Natural killer cell (primary cell): ENCODE data around the gene KIAA0513. TPM values are rescaled to one million over a fixed set of nuclear protein-coding genes. Genes with fewer than 3 reads are reported as not detected.
"Not testable (repeated sequence)": the region's sequence is repeated elsewhere in the genome, so short reads cannot be mapped to it uniquely, and the experiment has no call there.

ENCODE experiments used
- ATAC-seq, 3 donors: fragments of 150-1000 bp in 2 of 3; fragments of 200-7000 bp in 1 of 3; cut with Tn5 transposase; 1 replicate in 1 of 3; 2 replicates in 2 of 3; pipeline ENCODE4 v1.10.0; 2021; ENCODE audit warnings: mild to moderate bottlenecking in 2 of 3, moderate library complexity in 2 of 3
- DNase-seq, 2 donors: peaks; one replicate each; pipeline versions ENCODE4 v3.0.0 to v3.0.0-alpha.2; 2013 to 2021; ENCODE audit warnings: mixed read lengths in 1 of 2
- H3K27ac ChIP-seq: one replicate; pipeline ENCODE4 v1.5.1; 2013; ENCODE audit warnings: mild to moderate bottlenecking, low read length
- H3K27me3 ChIP-seq: one replicate; pipeline ENCODE4 v1.6.1; 2013; ENCODE audit warnings: low read length; ENCODE audit not compliant: control insufficient read depth, insufficient read depth
- H3K36me3 ChIP-seq: one replicate; pipeline ENCODE4 v1.6.1; 2013; ENCODE audit warnings: low read length; ENCODE audit not compliant: control insufficient read depth, insufficient read depth
- H3K4me1 ChIP-seq: one replicate; pipeline ENCODE4 v1.6.1; 2013; ENCODE audit warnings: low read length; ENCODE audit not compliant: control insufficient read depth, insufficient read depth
- H3K4me3 ChIP-seq: one replicate; pipeline ENCODE4 v1.5.1; 2013; ENCODE audit warnings: low read length
- H3K9me3 ChIP-seq: one replicate; pipeline ENCODE4 v1.6.1; 2013; ENCODE audit warnings: low read length; ENCODE audit not compliant: control insufficient read depth, insufficient read depth
- H3K27ac Mint-ChIP-seq, 2 donors: one replicate each; pipeline ENCODE4 v1.8.0; 2022; ENCODE audit warnings: mild to moderate bottlenecking in 2 of 2, mixed read lengths in 2 of 2, moderate library complexity in 1 of 2
- H3K27me3 Mint-ChIP-seq, 2 donors: one replicate each; pipeline ENCODE4 v1.8.0; 2022; ENCODE audit warnings: low read depth in 2 of 2, mixed read lengths in 2 of 2
- H3K36me3 Mint-ChIP-seq: one replicate; pipeline ENCODE4 v1.8.0; 2022; ENCODE audit warnings: mixed read lengths
- H3K4me1 Mint-ChIP-seq, 2 donors: one replicate each; pipeline ENCODE4 v1.8.0; 2022; ENCODE audit warnings: mixed read lengths in 2 of 2
- H3K4me3 Mint-ChIP-seq: one replicate; pipeline ENCODE4 v1.8.0; 2022; ENCODE audit warnings: mild to moderate bottlenecking, moderate library complexity, mixed read lengths
- H3K9me3 Mint-ChIP-seq, 2 donors: one replicate each; pipeline ENCODE4 v1.8.0; 2022; ENCODE audit warnings: mixed read lengths in 2 of 2
- CTCF ChIP-seq: fragments of 200-600 bp; IDR thresholded peaks from one replicate; pipeline ENCODE4 v1.8.0; 2022; ENCODE audit warnings: antibody characterized with exemption
- WGBS: methylation state at CpG from one replicate; pipeline ENCODE4 v1.1.7; 2013; ENCODE audit warnings: missing lambda C conversion rate; ENCODE audit not compliant: insufficient coverage; 5-methylcytosine and 5-hydroxymethylcytosine counted together
- intact Hi-C: fragments of 100-400 bp; cut with micrococcal nuclease; formaldehyde crosslinking; loops from one replicate; pipeline ENCODE4 v1.14.2; 2022
- total RNA-seq, 4 donors: library from RNA; stranded (reverse); fragments of 120-200 nt in 1 of 4; gene quantifications; one replicate each; pipeline versions ENCODE4 v1.2.3 to v1.2.4, GENCODE V29; 2013 to 2022

Gene KIAA0513
- total RNA-seq, 3 donors from 2014 or later (not counting 1 experiment from before 2014, with no cell fraction given): 7.9 to 17.7 (median 12.1) TPM

- Mint-ChIP-seq H3K4me1 (peaks cover 20 to 41% of the 10 kb centered on the region in 2 donors), H3K27me3 (no peaks in the 10 kb centered on the region), H3K9me3 (no peaks in the 10 kb centered on the region), H3K36me3 (no peaks in the 10 kb centered on the region), H3K4me3 (no peak overlapping the region), H3K27ac (peak overlapping the region; percentile 79 to 97)
- intact Hi-C loops: loop anchor here (5.0 kb wide), 1 partner anchor 57 kb away; no protein-coding TSS in a partner anchor
- no peaks in the 10 kb centered on the region for H3K27me3 ChIP-seq
- peaks cover 2% of the 10 kb centered on the region for H3K36me3 ChIP-seq
- no peak overlapping the region for H3K4me3 ChIP-seq
- WGBS: 79% methylated on average over 16 of the region's 16 CpGs
- DNase-seq (no peak), ATAC-seq (no peak)
- no peak overlapping the region for H3K27ac ChIP-seq
- no peaks in the 10 kb centered on the region for H3K9me3 ChIP-seq
- H3K4me1 ChIP-seq: peaks cover 29% of the 10 kb centered on the region
- TF ChIP-seq CTCF: no peak
Observed at GRCh38 chr16:85029981-85030401, 2.4 kb downstream of the KIAA0513 start.

DNA sequence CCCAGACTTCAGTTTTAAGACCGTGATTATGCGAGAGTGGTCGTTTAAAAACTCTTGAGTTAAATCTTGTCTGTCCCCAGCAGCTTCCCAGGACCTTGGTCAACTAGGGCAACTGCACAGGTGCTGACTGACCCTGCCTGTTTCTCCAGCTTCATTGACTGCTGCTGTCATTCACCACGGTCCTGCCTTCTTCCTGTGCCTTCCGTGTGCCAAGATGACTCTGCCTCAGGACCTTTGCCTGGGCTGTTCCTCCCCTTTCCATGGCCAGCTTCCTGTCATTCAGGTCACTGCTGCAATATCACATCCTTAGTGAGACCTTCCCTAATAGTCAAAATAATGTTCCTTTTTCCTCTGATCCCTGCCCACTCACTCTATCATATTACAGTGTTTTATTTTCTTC lies 3.9 kb downstream of the KIAA0513 start:
- peaks cover 2% of the 10 kb centered on the region for H3K36me3 ChIP-seq
- Mint-ChIP-seq H3K9me3 (no peaks in the 10 kb centered on the region), H3K4me1 (peaks cover 20 to 40% of the 10 kb centered on the region in 2 donors), H3K36me3 (no peaks in the 10 kb centered on the region), H3K4me3 (no peak overlapping the region), H3K27ac (no peak overlapping the region), H3K27me3 (no peaks in the 10 kb centered on the region)
- H3K4me1 ChIP-seq: peaks cover 29% of the 10 kb centered on the region
- no peak for ATAC-seq
- no peak overlapping the region for H3K27ac ChIP-seq
- H3K27me3 ChIP-seq: no peaks in the 10 kb centered on the region
- 90% methylated on average over 5 of the region's 5 CpGs for WGBS
- TF ChIP-seq CTCF: no peak
- H3K9me3 ChIP-seq: no peaks in the 10 kb centered on the region
- H3K4me3 ChIP-seq: no peak overlapping the region
- DNase-seq: no peak
- intact Hi-C loops: no loop called here

DNA sequence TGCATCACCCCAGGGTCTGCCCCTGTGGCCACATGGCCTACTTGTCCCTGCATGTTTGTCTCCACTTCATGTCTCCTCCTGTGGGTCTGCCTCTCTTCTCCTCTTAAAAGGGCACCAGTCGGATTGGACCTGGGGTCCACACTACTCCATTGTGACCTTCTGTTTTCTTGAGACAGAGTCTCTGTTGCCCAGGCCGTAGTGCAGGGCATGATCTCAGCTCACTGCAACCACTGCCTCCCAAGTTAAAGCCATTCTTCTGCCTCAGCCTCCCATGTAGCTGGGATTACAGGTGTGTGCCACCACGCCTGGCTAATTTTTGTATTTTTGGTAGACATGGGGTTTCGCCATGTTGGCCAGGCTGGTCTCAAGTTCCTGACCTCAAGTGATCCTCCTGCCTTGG lies 4.6 kb downstream of the KIAA0513 start:
- H3K27me3 Mint-ChIP-seq, H3K27ac ChIP-seq, H3K9me3 ChIP-seq, H3K4me3 Mint-ChIP-seq, intact Hi-C loops, H3K4me3 ChIP-seq, H3K36me3 Mint-ChIP-seq, H3K27ac Mint-ChIP-seq, ATAC-seq, DNase-seq, H3K36me3 ChIP-seq, H3K9me3 Mint-ChIP-seq, H3K27me3 ChIP-seq: not testable (repeated sequence)
- peaks cover 20 to 34% of the 10 kb centered on the region in 2 donors for H3K4me1 Mint-ChIP-seq
- 98% methylated on average over 4 of the region's 4 CpGs for WGBS
- H3K4me1 ChIP-seq: peaks cover 24% of the 10 kb centered on the region

GRCh38 chr16:85033171-85033570 lies 5.6 kb downstream of the KIAA0513 start:
- H3K36me3 ChIP-seq: peaks cover 2% of the 10 kb centered on the region
- no peaks in the 10 kb centered on the region for H3K9me3 Mint-ChIP-seq
- no peak for TF ChIP-seq CTCF
- no peak overlapping the region for H3K4me3 ChIP-seq
- no peaks in the 10 kb centered on the region for H3K36me3 Mint-ChIP-seq
- no peak overlapping the region for H3K4me3 Mint-ChIP-seq
- ATAC-seq: no peak
- H3K27me3 Mint-ChIP-seq: no peaks in the 10 kb centered on the region
- peaks cover 18 to 24% of the 10 kb centered on the region in 2 donors for H3K4me1 Mint-ChIP-seq
- WGBS: 97% methylated on average over 17 of the region's 17 CpGs
- H3K27ac Mint-ChIP-seq: no peak overlapping the region
- peaks cover 19% of the 10 kb centered on the region for H3K4me1 ChIP-seq
- intact Hi-C loops: no loop called here
- no peak for DNase-seq
- H3K27me3 ChIP-seq: no peaks in the 10 kb centered on the region
- no peaks in the 10 kb centered on the region for H3K9me3 ChIP-seq
- H3K27ac ChIP-seq: no peak overlapping the region
